Loucy (cell line): ENCODE data around the gene NAA50.

Source experiments
- H2AFZ ChIP-seq: fragments of 200-600 bp; sonication (generic); 2 replicates; pipeline ENCODE4 v1.6.0; 2016; ENCODE audit warnings: antibody characterized with exemption, mild to moderate bottlenecking, low read length, moderate library complexity
- H3F3A ChIP-seq: fragments of 200-600 bp; 2 replicates; pipeline ENCODE4 v1.6.0; 2016; ENCODE audit warnings: antibody characterized with exemption, low read depth, mild to moderate bottlenecking
- H3K27me3 ChIP-seq: fragments of 200-600 bp; sonication (generic); 2 replicates; pipeline ENCODE4 v1.6.1; 2014; ENCODE audit warnings: low read length, mild to moderate bottlenecking; ENCODE audit not compliant: insufficient read depth, poor library complexity, severe bottlenecking
- H3K36me3 ChIP-seq: fragments of 200-600 bp; sonication (generic); 2 replicates; pipeline ENCODE4 v1.6.1; 2016; ENCODE audit warnings: low read length; ENCODE audit not compliant: insufficient read depth
- H3K4me1 ChIP-seq: fragments of 200-600 bp; sonication (generic); 2 replicates; pipeline ENCODE4 v1.5.1; 2014; ENCODE audit warnings: low read length, mild to moderate bottlenecking; ENCODE audit not compliant: insufficient read depth, poor library complexity, severe bottlenecking
- H3K4me2 ChIP-seq: fragments of 200-600 bp; sonication (generic); 2 replicates; pipeline ENCODE4 v1.6.0; 2014; ENCODE audit warnings: antibody characterized with exemption, low read length, low read depth, mild to moderate bottlenecking; ENCODE audit not compliant: poor library complexity, severe bottlenecking
- H3K4me3 ChIP-seq: fragments of 200-600 bp; sonication (generic); 2 replicates; pipeline ENCODE4 v1.5.1; 2014; ENCODE audit warnings: low read length, mild to moderate bottlenecking, mixed read lengths; ENCODE audit not compliant: poor library complexity, severe bottlenecking
- H3K79me2 ChIP-seq: fragments of 200-600 bp; sonication (generic); 2 replicates; pipeline ENCODE4 v1.6.1; 2014; ENCODE audit warnings: low read length; ENCODE audit not compliant: insufficient read depth
- H3K9ac ChIP-seq: fragments of 200-600 bp; sonication (generic); 2 replicates; pipeline ENCODE4 v1.6.0; 2014; ENCODE audit warnings: mild to moderate bottlenecking, low read depth, low read length, moderate library complexity; ENCODE audit not compliant: poor library complexity, severe bottlenecking
- H3K9me2 ChIP-seq: fragments of 200-600 bp; sonication (generic); replicated peaks from 2 replicates; pipeline ENCODE4 v1.6.1; 2016; ENCODE audit warnings: low read depth, low read length, mixed read lengths
- H3K9me3 ChIP-seq: fragments of 200-600 bp; sonication (generic); 2 replicates; pipeline ENCODE4 v1.6.1; 2014; ENCODE audit warnings: mild to moderate bottlenecking, antibody characterized with exemption, low read length, low read depth; ENCODE audit not compliant: insufficient read depth
- H4K20me1 ChIP-seq: fragments of 200-600 bp; sonication (generic); 2 replicates; pipeline ENCODE4 v1.6.0; 2014; ENCODE audit warnings: antibody characterized with exemption, low read length, mild to moderate bottlenecking; ENCODE audit not compliant: insufficient read depth, poor library complexity, severe bottlenecking
- CTCF ChIP-seq: fragments of 200-600 bp; sonication (generic); conservative IDR thresholded peaks from 2 replicates; pipeline ENCODE4 v1.5.1; 2014; ENCODE audit warnings: mild to moderate bottlenecking, antibody characterized with exemption, low read length
- EZH2phosphoT487 ChIP-seq: fragments of 200-600 bp; IDR thresholded peaks from 2 replicates; pipeline ENCODE4 v1.6.1; 2018; ENCODE audit warnings: antibody characterized with exemption, mild to moderate bottlenecking, moderate library complexity, borderline replicate concordance

The NAA50 gene

GRCh38 chr3:113695786-113696645 is 50.0 kb downstream of the NAA50 start, which contains the start of gene USF3:
Gene USF3, minus strand, starts transcription at chr3:113696642. Its CDS starts 21,764 bp downstream, at chr3:113674878.
- TF ChIP-seq EZH2phosphoT487 (no peak), CTCF (peak; percentile 21; the same call in 1 of the 2 replicates)
- peaks cover 6% of the 10 kb centered on the region for H4K20me1 ChIP-seq
- H3K9me3 ChIP-seq, result no peaks in the 10 kb centered on the region
- no peaks in the 10 kb centered on the region for H3K27me3 ChIP-seq
- peak within 1 kb of the TSS; percentile 84 for H3K4me2 ChIP-seq
- peak within 1 kb of the TSS; percentile 87 for H3K4me3 ChIP-seq
- H3K79me2 ChIP-seq, result peaks cover 56% of the 10 kb centered on the region
- peak within 1 kb of the TSS; percentile 95 for H2AFZ ChIP-seq
- H3K36me3 ChIP-seq, result no peaks in the 10 kb centered on the region
- H3K4me1 ChIP-seq, result peaks cover 46% of the 10 kb centered on the region
- H3F3A ChIP-seq, result no peaks in the 10 kb centered on the region
- no peaks in the 10 kb centered on the region for H3K9me2 ChIP-seq
- H3K9ac ChIP-seq, result peak within 1 kb of the TSS; percentile 84

GRCh38 chr3:113695431-113695785 is 50.6 kb downstream of the NAA50 start:
- Histone ChIP-seq H3K4me2 (peak overlapping the region; percentile 79), H2AFZ (peak overlapping the region; percentile 86), H3K9me3 (no peaks in the 10 kb centered on the region), H3K27me3 (no peaks in the 10 kb centered on the region), H3K4me1 (peaks cover 46% of the 10 kb centered on the region), H3K4me3 (peak overlapping the region; percentile 85), H3F3A (no peaks in the 10 kb centered on the region), H3K36me3 (no peaks in the 10 kb centered on the region), H3K79me2 (peaks cover 60% of the 10 kb centered on the region), H3K9ac (peak overlapping the region; percentile 80), H3K9me2 (no peaks in the 10 kb centered on the region), H4K20me1 (peaks cover 6% of the 10 kb centered on the region)
- TF ChIP-seq CTCF (no peak), EZH2phosphoT487 (no peak)

GRCh38 chr3:113690482-113690881 is 55.6 kb downstream of the NAA50 start:
- H3K9ac ChIP-seq, result no peak overlapping the region
- peaks cover 6% of the 10 kb centered on the region for H4K20me1 ChIP-seq
- TF ChIP-seq EZH2phosphoT487, result no peak
- TF ChIP-seq CTCF, result no peak
- no peaks in the 10 kb centered on the region for H3K9me2 ChIP-seq
- peaks cover 33% of the 10 kb centered on the region for H3K4me1 ChIP-seq
- no peaks in the 10 kb centered on the region for H3K9me3 ChIP-seq
- no peak overlapping the region for H3K4me2 ChIP-seq
- no peak overlapping the region for H2AFZ ChIP-seq
- H3K27me3 ChIP-seq, result no peaks in the 10 kb centered on the region
- peaks cover 49% of the 10 kb centered on the region for H3K79me2 ChIP-seq
- no peaks in the 10 kb centered on the region for H3K36me3 ChIP-seq
- no peak overlapping the region for H3K4me3 ChIP-seq
- no peaks in the 10 kb centered on the region for H3F3A ChIP-seq
